WTC11 (cell line): ENCODE measurements around the gene POLR2C. TPM values are rescaled to one million over a fixed set of nuclear protein-coding genes. Genes with fewer than 3 reads are reported as not detected.
A peak's percentile ranks its signal among the peaks of the same experiment; 100 is the strongest.

ENCODE experiments used
- AFF4 ChIP-seq: sonication (generic); formaldehyde crosslinking; IDR thresholded peaks from 2 replicates; pipeline ENCODE4 v1.8.1; 2023; ENCODE audit warnings: mild to moderate bottlenecking, missing genetic modification reagents, borderline replicate concordance
- ATF2 ChIP-seq: sonication (generic); formaldehyde crosslinking; IDR thresholded peaks from 2 replicates; pipeline ENCODE4 v1.8.1; 2022; ENCODE audit warnings: low read depth, missing genetic modification reagents, borderline replicate concordance
- CREB1 ChIP-seq: sonication (generic); formaldehyde crosslinking; IDR thresholded peaks from 2 replicates; pipeline ENCODE4 v1.8.0; 2023; ENCODE audit warnings: mild to moderate bottlenecking, missing genetic modification reagents
- ELF4 ChIP-seq: sonication (generic); formaldehyde crosslinking; IDR thresholded peaks from 2 replicates; pipeline ENCODE4 v1.8.1; 2022; ENCODE audit warnings: low read depth, mild to moderate bottlenecking, moderate library complexity, missing genetic modification reagents
- EMX1 ChIP-seq: fragments of 250-450 bp; sonication (Bioruptor Pico); IDR thresholded peaks from 2 replicates; pipeline ENCODE4 v1.8.0; 2021; ENCODE audit warnings: mild to moderate bottlenecking
- GRHL2 ChIP-seq: fragments of 250-450 bp; sonication (Bioruptor Pico); IDR thresholded peaks from 2 replicates; pipeline ENCODE4 v1.8.0; 2022; ENCODE audit warnings: mild to moderate bottlenecking, moderate library complexity; ENCODE audit not compliant: insufficient replicate concordance, severe bottlenecking
- JUN ChIP-seq: sonication (generic); formaldehyde crosslinking; IDR thresholded peaks from 2 replicates; pipeline ENCODE4 v1.8.0; 2023; ENCODE audit warnings: mild to moderate bottlenecking, missing genetic modification reagents
- MXD4 ChIP-seq: fragments of 250-450 bp; sonication (Bioruptor Pico); IDR thresholded peaks from 2 replicates; pipeline ENCODE4 v1.8.0; 2021; ENCODE audit warnings: mild to moderate bottlenecking, moderate library complexity, borderline replicate concordance
- MYBL2 ChIP-seq: sonication (generic); formaldehyde crosslinking; IDR thresholded peaks from 2 replicates; pipeline ENCODE4 v1.8.1; 2023; ENCODE audit warnings: mild to moderate bottlenecking, moderate library complexity, missing genetic modification reagents
- NR1H2 ChIP-seq: sonication (generic); formaldehyde crosslinking; IDR thresholded peaks from 2 replicates; pipeline ENCODE4 v1.9.0; 2021; ENCODE audit warnings: mild to moderate bottlenecking, moderate library complexity, missing genetic modification reagents
- PRDM15 ChIP-seq: sonication (generic); formaldehyde crosslinking; IDR thresholded peaks from 2 replicates; pipeline ENCODE4 v1.8.0; 2022; ENCODE audit warnings: missing genetic modification reagents
- RELA ChIP-seq: sonication (generic); formaldehyde crosslinking; IDR thresholded peaks from 2 replicates; pipeline ENCODE4 v1.8.1; 2022; ENCODE audit warnings: missing genetic modification reagents, mild to moderate bottlenecking, borderline replicate concordance
- SMAD4 ChIP-seq: sonication (generic); formaldehyde crosslinking; IDR thresholded peaks from 2 replicates; pipeline ENCODE4 v1.8.0; 2022; ENCODE audit warnings: mild to moderate bottlenecking, missing genetic modification reagents
- SOX15 ChIP-seq: fragments of 250-450 bp; sonication (Bioruptor Pico); IDR thresholded peaks from 2 replicates; pipeline ENCODE4 v1.9.0; 2021; ENCODE audit warnings: mild to moderate bottlenecking
- SP1 ChIP-seq: sonication (generic); formaldehyde crosslinking; conservative IDR thresholded peaks from 2 replicates; pipeline ENCODE4 v1.8.1; 2022; ENCODE audit warnings: missing genetic modification reagents
- TCF7 ChIP-seq: sonication (generic); formaldehyde crosslinking; IDR thresholded peaks from 2 replicates; pipeline ENCODE4 v1.8.0; 2022; ENCODE audit warnings: mild to moderate bottlenecking, low read depth, missing genetic modification reagents, moderate library complexity
- TEAD4 ChIP-seq: sonication (generic); formaldehyde crosslinking; IDR thresholded peaks from 2 replicates; pipeline ENCODE4 v1.8.0; 2022; ENCODE audit warnings: mild to moderate bottlenecking, missing genetic modification reagents
- ZNF512 ChIP-seq: sonication (generic); formaldehyde crosslinking; IDR thresholded peaks from 2 replicates; pipeline ENCODE4 v1.8.1; 2022; ENCODE audit warnings: missing genetic modification reagents, borderline replicate concordance
- total RNA-seq: library from RNA; stranded (reverse); gene quantifications from 3 replicates; pipeline ENCODE4 v1.2.3, GENCODE V29; 2021
- TF ChIP-seq, protein P1 (sequence below): sonication (generic); formaldehyde crosslinking; IDR thresholded peaks from 2 replicates; pipeline ENCODE4 v1.8.0; 2023; ENCODE audit warnings: mild to moderate bottlenecking, missing genetic modification reagents
- TF ChIP-seq, protein P2 (sequence below): sonication (generic); formaldehyde crosslinking; IDR thresholded peaks from 2 replicates; pipeline ENCODE4 v1.8.0; 2022; ENCODE audit warnings: mild to moderate bottlenecking, missing genetic modification reagents
- TF ChIP-seq, protein P3 (sequence below): sonication (generic); formaldehyde crosslinking; IDR thresholded peaks from 2 replicates; pipeline ENCODE4 v1.8.1; 2023; ENCODE audit warnings: mild to moderate bottlenecking, moderate library complexity, missing genetic modification reagents

The POLR2C gene
- total RNA-seq, 1 experiment from 2014 or later = 75.4 TPM

- TF ChIP-seq PRDM15 (CRISPR knock-in tag) (no peak), SOX15 (CRISPR knock-in tag) (no peak), GRHL2 (CRISPR knock-in tag) (no peak), RELA (CRISPR knock-in tag) (no peak), EMX1 (CRISPR knock-in tag) (no peak), ELF4 (CRISPR knock-in tag) (no peak), MYBL2 (peak; percentile 86), SP1 (CRISPR knock-in tag) (peak; percentile 74), ATF2 (CRISPR knock-in tag) (no peak), SMAD4 (CRISPR knock-in tag) (no peak), TCF7 (0 out of 2 replicates have a peak, but pooled peaks have one; percentile 54), MXD4 (CRISPR knock-in tag) (no peak), AFF4 (CRISPR knock-in tag) (no peak), ZNF512 (CRISPR knock-in tag) (no peak), TEAD4 (CRISPR knock-in tag) (no peak), JUN (CRISPR knock-in tag) (peak; percentile 30; the same call in 1 of the 2 replicates), CREB1 (no peak), NR1H2 (CRISPR knock-in tag) (no peak)
- TF ChIP-seq, protein P1, sequence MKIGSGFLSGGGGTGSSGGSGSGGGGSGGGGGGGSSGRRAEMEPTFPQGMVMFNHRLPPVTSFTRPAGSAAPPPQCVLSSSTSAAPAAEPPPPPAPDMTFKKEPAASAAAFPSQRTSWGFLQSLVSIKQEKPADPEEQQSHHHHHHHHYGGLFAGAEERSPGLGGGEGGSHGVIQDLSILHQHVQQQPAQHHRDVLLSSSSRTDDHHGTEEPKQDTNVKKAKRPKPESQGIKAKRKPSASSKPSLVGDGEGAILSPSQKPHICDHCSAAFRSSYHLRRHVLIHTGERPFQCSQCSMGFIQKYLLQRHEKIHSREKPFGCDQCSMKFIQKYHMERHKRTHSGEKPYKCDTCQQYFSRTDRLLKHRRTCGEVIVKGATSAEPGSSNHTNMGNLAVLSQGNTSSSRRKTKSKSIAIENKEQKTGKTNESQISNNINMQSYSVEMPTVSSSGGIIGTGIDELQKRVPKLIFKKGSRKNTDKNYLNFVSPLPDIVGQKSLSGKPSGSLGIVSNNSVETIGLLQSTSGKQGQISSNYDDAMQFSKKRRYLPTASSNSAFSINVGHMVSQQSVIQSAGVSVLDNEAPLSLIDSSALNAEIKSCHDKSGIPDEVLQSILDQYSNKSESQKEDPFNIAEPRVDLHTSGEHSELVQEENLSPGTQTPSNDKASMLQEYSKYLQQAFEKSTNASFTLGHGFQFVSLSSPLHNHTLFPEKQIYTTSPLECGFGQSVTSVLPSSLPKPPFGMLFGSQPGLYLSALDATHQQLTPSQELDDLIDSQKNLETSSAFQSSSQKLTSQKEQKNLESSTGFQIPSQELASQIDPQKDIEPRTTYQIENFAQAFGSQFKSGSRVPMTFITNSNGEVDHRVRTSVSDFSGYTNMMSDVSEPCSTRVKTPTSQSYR = no peak
- TF ChIP-seq, protein P2, sequence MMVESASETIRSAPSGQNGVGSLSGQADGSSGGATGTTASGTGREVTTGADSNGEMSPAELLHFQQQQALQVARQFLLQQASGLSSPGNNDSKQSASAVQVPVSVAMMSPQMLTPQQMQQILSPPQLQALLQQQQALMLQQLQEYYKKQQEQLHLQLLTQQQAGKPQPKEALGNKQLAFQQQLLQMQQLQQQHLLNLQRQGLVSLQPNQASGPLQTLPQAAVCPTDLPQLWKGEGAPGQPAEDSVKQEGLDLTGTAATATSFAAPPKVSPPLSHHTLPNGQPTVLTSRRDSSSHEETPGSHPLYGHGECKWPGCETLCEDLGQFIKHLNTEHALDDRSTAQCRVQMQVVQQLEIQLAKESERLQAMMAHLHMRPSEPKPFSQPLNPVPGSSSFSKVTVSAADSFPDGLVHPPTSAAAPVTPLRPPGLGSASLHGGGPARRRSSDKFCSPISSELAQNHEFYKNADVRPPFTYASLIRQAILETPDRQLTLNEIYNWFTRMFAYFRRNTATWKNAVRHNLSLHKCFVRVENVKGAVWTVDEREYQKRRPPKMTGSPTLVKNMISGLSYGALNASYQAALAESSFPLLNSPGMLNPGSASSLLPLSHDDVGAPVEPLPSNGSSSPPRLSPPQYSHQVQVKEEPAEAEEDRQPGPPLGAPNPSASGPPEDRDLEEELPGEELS (CRISPR knock-in tag) = peak; percentile 86; the same call in 1 of the 2 replicates
- TF ChIP-seq, protein P3, sequence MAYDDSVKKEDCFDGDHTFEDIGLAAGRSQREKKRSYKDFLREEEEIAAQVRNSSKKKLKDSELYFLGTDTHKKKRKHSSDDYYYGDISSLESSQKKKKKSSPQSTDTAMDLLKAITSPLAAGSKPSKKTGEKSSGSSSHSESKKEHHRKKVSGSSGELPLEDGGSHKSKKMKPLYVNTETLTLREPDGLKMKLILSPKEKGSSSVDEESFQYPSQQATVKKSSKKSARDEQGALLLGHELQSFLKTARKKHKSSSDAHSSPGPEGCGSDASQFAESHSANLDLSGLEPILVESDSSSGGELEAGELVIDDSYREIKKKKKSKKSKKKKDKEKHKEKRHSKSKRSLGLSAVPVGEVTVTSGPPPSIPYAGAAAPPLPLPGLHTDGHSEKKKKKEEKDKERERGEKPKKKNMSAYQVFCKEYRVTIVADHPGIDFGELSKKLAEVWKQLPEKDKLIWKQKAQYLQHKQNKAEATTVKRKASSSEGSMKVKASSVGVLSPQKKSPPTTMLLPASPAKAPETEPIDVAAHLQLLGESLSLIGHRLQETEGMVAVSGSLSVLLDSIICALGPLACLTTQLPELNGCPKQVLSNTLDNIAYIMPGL (CRISPR knock-in tag) = peak; percentile 87
Observed at GRCh38 chr16:57462209-57462977, at the start of gene POLR2C (continued).
